HepG2 (cell line): ENCODE data around the gene NSD2.

ENCODE experiments used
- CBX5 ChIP-seq: sonication (generic); formaldehyde crosslinking; IDR thresholded peaks from 2 replicates; pipeline ENCODE4 v1.4.0; 2020; ENCODE audit warnings: missing genetic modification reagents, borderline replicate concordance
- ONECUT2 ChIP-seq: sonication (generic); formaldehyde crosslinking; IDR thresholded peaks from 2 replicates; pipeline ENCODE4 v1.4.0; 2020; ENCODE audit warnings: missing genetic modification reagents

GRCh38 chr4:1910643-1911042 is 39.5 kb downstream of the NSD2 start:
- TF ChIP-seq CBX5 (CRISPR knock-in tag), result no peak
- no peak for TF ChIP-seq ONECUT2 (CRISPR knock-in tag)
